NCI-H1092 treated with DMSO at 0.1 percent for 48 hours (cell line): ENCODE measurements around the gene GMEB2.
A peak's percentile ranks its signal among the peaks of the same experiment; 100 is the strongest.
"Not testable (repeated sequence)": the region's sequence is repeated elsewhere in the genome, so short reads cannot be mapped to it uniquely, and the experiment has no call there.

Experiments used
- DNase-seq: peaks from one replicate; lab custom pipeline; 2025; lab: John Stamatoyannopoulos, UW

Gene GMEB2

GRCh38 chr20:63626424-63627128 is at the start of gene GMEB2:
Gene GMEB2 (minus strand): TSS chr20:63627101. CDS start chr20:63619397, 7,704 bp downstream.
- DNase-seq = peak; percentile 88

- DNase-seq = no peak
These were observed 48.9 kb upstream of the GMEB2 start for GRCh38 chr20:63675681-63676368.

- no peak for DNase-seq
These were observed 47.0 kb upstream of the GMEB2 start for GRCh38 chr20:63673951-63674350.

- DNase-seq = no peak
These were observed 45.8 kb upstream of the GMEB2 start for GRCh38 chr20:63672666-63673065.

- DNase-seq = not testable (repeated sequence)
These were observed 44.8 kb upstream of the GMEB2 start for GRCh38 chr20:63671695-63672094.

- DNase-seq = no peak
These were observed 41.5 kb upstream of the GMEB2 start for GRCh38 chr20:63668351-63668750.

- no peak for DNase-seq
These were observed 41.0 kb upstream of the GMEB2 start for GRCh38 chr20:63667858-63668257.

GRCh38 chr20:63665708-63666107 is 38.8 kb upstream of the GMEB2 start:
- no peak for DNase-seq

GRCh38 chr20:63664861-63665594 is 38.1 kb upstream of the GMEB2 start:
- no peak for DNase-seq

GRCh38 chr20:63664143-63664851 is 37.4 kb upstream of the GMEB2 start:
- DNase-seq = no peak

GRCh38 chr20:63663332-63664066 is 36.6 kb upstream of the GMEB2 start:
- no peak for DNase-seq

- DNase-seq = no peak
These were observed 35.9 kb upstream of the GMEB2 start for GRCh38 chr20:63662813-63663189.

- DNase-seq = no peak
These were observed 35.3 kb upstream of the GMEB2 start for GRCh38 chr20:63661959-63662812.

- DNase-seq = no peak
These were observed 34.2 kb upstream of the GMEB2 start for GRCh38 chr20:63661108-63661507.

GRCh38 chr20:63660622-63661021 is 33.7 kb upstream of the GMEB2 start:
- DNase-seq = no peak

GRCh38 chr20:63660174-63660573 is 33.3 kb upstream of the GMEB2 start:
- DNase-seq = not testable (repeated sequence)

GRCh38 chr20:63659370-63659769 is 32.5 kb upstream of the GMEB2 start:
- DNase-seq = no peak

- DNase-seq = no peak
These were observed 31.9 kb upstream of the GMEB2 start for GRCh38 chr20:63658749-63659187.

GRCh38 chr20:63657937-63658748 is 31.2 kb upstream of the GMEB2 start, which contains the start of gene RTEL1:
Gene RTEL1 (plus strand): TSS chr20:63658312. CDS start chr20:63659403, 1,091 bp downstream.
- DNase-seq = peak; percentile 93
